ENCODE data around the gene CMTM6. TPM values are rescaled to one million over a fixed set of nuclear protein-coding genes. Genes with fewer than 3 reads are reported as not detected.

CMTM6 gene
- polyA plus RNA-seq, 4 donors = 73.9 to 101 (median 93.3) TPM

Other genes with a start within 250 kb of the CMTM6 start
- 10 to 100 TPM; 47.6 to 52.8 (median 48.4) TPM for gene CMTM7, start 111.0 kb downstream of the CMTM6 start, polyA plus RNA-seq (ENCODE audit: insufficient read length in 4 of 4)
- 10 to 100 TPM; 38.6 to 46.0 (median 43.7) TPM for gene DYNC1LI1, start 68.0 kb upstream of the CMTM6 start, polyA plus RNA-seq (ENCODE audit: insufficient read length in 4 of 4)
- 10 to 100 TPM; 39.4 to 52.8 (median 49.0) TPM for gene CNOT10, start 182.3 kb upstream of the CMTM6 start, polyA plus RNA-seq (ENCODE audit: insufficient read length in 4 of 4)